Stomach (tissue), 9 donors: Measurements from ENCODE around the gene DHRSX. TPM values are rescaled to one million over a fixed set of nuclear protein-coding genes. Genes with fewer than 3 reads are reported as not detected.

Experiments
- DNase-seq, 2 donors: peaks; one replicate each; pipeline versions ENCODE4 v3.0.0 to v3.0.0-alpha.2; 2013 to 2019
- H3K27ac ChIP-seq, 5 donors: fragments of 200-600 bp in 4 of 5; sonication (generic) in 4 of 5; one replicate each; pipeline ENCODE4 v1.5.1; 2013 to 2019; ENCODE audit warnings: mild to moderate bottlenecking in 1 of 5, moderate library complexity in 1 of 5
- H3K27me3 ChIP-seq, 3 donors: fragments of 200-600 bp; sonication (generic); one replicate each; pipeline ENCODE4 v1.5.1; 2017 to 2019; ENCODE audit warnings: mixed run types in 1 of 3
- H3K36me3 ChIP-seq, 4 donors: fragments of 200-600 bp; sonication (generic); 1 replicate in 3 of 4; 2 replicates in 1 of 4; pipeline ENCODE4 v1.5.1; 2016 to 2019
- H3K4me1 ChIP-seq, 4 donors: fragments of 200-600 bp; sonication (generic); one replicate each; pipeline ENCODE4 v1.5.1; 2016 to 2019
- H3K4me3 ChIP-seq, 4 donors: fragments of 200-600 bp; sonication (generic) in 3 of 4; one replicate each; pipeline ENCODE4 v1.5.1; 2016 to 2019; ENCODE audit warnings: mild to moderate bottlenecking in 1 of 4
- H3K9me3 ChIP-seq, 4 donors: fragments of 200-600 bp; sonication (generic); one replicate each; pipeline ENCODE4 v1.5.1; 2016 to 2019
- CTCF ChIP-seq, 7 experiments: fragments of 450-650 bp in 4 of 7; fragments of 200-600 bp in 3 of 7; sonication (generic) in 3 of 7; IDR thresholded peaks; one replicate each; pipeline ENCODE4 v1.5.1; 2016 to 2019; ENCODE audit warnings: antibody characterized with exemption in 7 of 7, control low read depth in 2 of 7, mild to moderate bottlenecking in 1 of 7
- EP300 ChIP-seq: sonication (generic); formaldehyde crosslinking; IDR thresholded peaks from one replicate; pipeline ENCODE4 v1.6.1; 2017; ENCODE audit warnings: antibody characterized with exemption
- POLR2A ChIP-seq, 4 donors: fragments of 450-650 bp; IDR thresholded peaks; one replicate each; pipeline ENCODE4 v1.6.1; 2016; ENCODE audit warnings: antibody characterized with exemption in 4 of 4, control low read depth in 2 of 4, mild to moderate bottlenecking in 1 of 4, moderate library complexity in 1 of 4
- POLR2AphosphoS5 ChIP-seq, 3 donors: sonication (generic); formaldehyde crosslinking; IDR thresholded peaks; one replicate each; pipeline ENCODE4 v1.6.1; 2016; ENCODE audit warnings: antibody characterized with exemption in 3 of 3
- WGBS, 5 donors: extraction: QIAGEN DNeasy Blood & Tissue Kit in 3 of 5; methylation state at CpG; one replicate each; pipeline versions ENCODE4 v1.1.5 to v1.1.7; 2013 to 2018; 5-methylcytosine and 5-hydroxymethylcytosine counted together
- intact Hi-C: fragments of 100-400 bp; cut with DNase I; formaldehyde crosslinking; loops from one replicate; pipeline ENCODE4 v1.15.1; 2023; ENCODE audit warnings: low total_unique reads
- polyA plus RNA-seq, 3 donors: library from polyadenylated mRNA; stranded (reverse); fragments of 200-250 nt; gene quantifications; one replicate each; pipeline ENCODE4 v1.2.3, GENCODE V29; 2013
- total RNA-seq, 5 donors: library from RNA; depleted of rRNA; stranded (reverse); fragments of >200 nt; gene quantifications; one replicate each; pipeline versions ENCODE4 v1.1.0 to v1.2.3, GENCODE V29; 2014 to 2016
- donor health status: healthy with polysubstance abuse.
- donor health status: Bipolar disorder and iron deficiency.
- donor health status: healthy.

The DHRSX gene
- total and polyA plus RNA-seq, 8 donors = 11.2 to 69.4 (median 21.1) TPM

GRCh38 chrX:2533424-2533823, 32.6 kb upstream of the DHRSX start:
- intact Hi-C loops = no loop called here
- Histone ChIP-seq H3K27ac (no peak overlapping the region), H3K36me3 (no peaks in the 10 kb centered on the region), H3K27me3 (no peaks in the 10 kb centered on the region), H3K9me3 (no peaks in the 10 kb centered on the region), H3K4me3 (no peak overlapping the region), H3K4me1 (no peaks in the 10 kb centered on the region)
- TF ChIP-seq POLR2AphosphoS5 (IDR thresholded peaks at IDR 0.05) (no peak), EP300 (no peak), CTCF (IDR thresholded peaks at IDR 0.05) (no peak), POLR2A (IDR thresholded peaks at IDR 0.05) (no peak)
- no peak for DNase-seq
- 61 to 72% (median 63%) methylated on average over 8 of the region's 8 CpGs for WGBS, 5 donors

GRCh38 chrX:2526390-2526789, 25.6 kb upstream of the DHRSX start:
- intact Hi-C loops = no loop called here
- Histone ChIP-seq H3K27me3 (no peaks in the 10 kb centered on the region), H3K27ac (no peak overlapping the region), H3K9me3 (no peaks in the 10 kb centered on the region), H3K4me1 (no peaks in the 10 kb centered on the region), H3K4me3 (no peak overlapping the region), H3K36me3 (no peaks in the 10 kb centered on the region)
- TF ChIP-seq POLR2AphosphoS5 (IDR thresholded peaks at IDR 0.05) (no peak), EP300 (no peak), CTCF (IDR thresholded peaks at IDR 0.05) (no peak), POLR2A (IDR thresholded peaks at IDR 0.05) (no peak)
- no peak for DNase-seq
- 65 to 81% (median 73%) methylated on average over 10 of the region's 10 CpGs for WGBS, 5 donors

- WGBS, 5 donors = 68 to 80% (median 74%) methylated on average over 6 of the region's 6 CpGs
- TF ChIP-seq POLR2AphosphoS5 (IDR thresholded peaks at IDR 0.05) (no peak), POLR2A (IDR thresholded peaks at IDR 0.05) (no peak), CTCF (IDR thresholded peaks at IDR 0.05) (no peak), EP300 (no peak)
- Histone ChIP-seq H3K4me1 (peaks cover 0 to 3% (median 0%) of the 10 kb centered on the region in 4 donors), H3K27me3 (no peaks in the 10 kb centered on the region), H3K9me3 (no peaks in the 10 kb centered on the region), H3K4me3 (no peak overlapping the region), H3K36me3 (no peaks in the 10 kb centered on the region), H3K27ac (no peak overlapping the region)
- intact Hi-C loops = no loop called here
- no peak for DNase-seq
Measured at GRCh38 chrX:2523911-2524310, 23.1 kb upstream of the DHRSX start.

GRCh38 chrX:2521927-2522386, 21.2 kb upstream of the DHRSX start:
- Histone ChIP-seq H3K27me3 (no peaks in the 10 kb centered on the region), H3K36me3 (no peaks in the 10 kb centered on the region), H3K4me1 (peaks cover 0 to 3% (median 0%) of the 10 kb centered on the region in 4 donors), H3K27ac (no peak overlapping the region), H3K9me3 (no peaks in the 10 kb centered on the region), H3K4me3 (no peak overlapping the region)
- WGBS, 5 donors = 72 to 89% (median 85%) methylated on average over 6 of the region's 6 CpGs
- DNase-seq = no peak
- TF ChIP-seq POLR2AphosphoS5 (IDR thresholded peaks at IDR 0.05) = no peak
- no peak for TF ChIP-seq CTCF (IDR thresholded peaks at IDR 0.05)
- TF ChIP-seq EP300 = no peak
- no peak for TF ChIP-seq POLR2A (IDR thresholded peaks at IDR 0.05)
- intact Hi-C loops = no loop called here
